Measurements from ENCODE around the gene PRR15L.

PRR15L gene

DNA sequence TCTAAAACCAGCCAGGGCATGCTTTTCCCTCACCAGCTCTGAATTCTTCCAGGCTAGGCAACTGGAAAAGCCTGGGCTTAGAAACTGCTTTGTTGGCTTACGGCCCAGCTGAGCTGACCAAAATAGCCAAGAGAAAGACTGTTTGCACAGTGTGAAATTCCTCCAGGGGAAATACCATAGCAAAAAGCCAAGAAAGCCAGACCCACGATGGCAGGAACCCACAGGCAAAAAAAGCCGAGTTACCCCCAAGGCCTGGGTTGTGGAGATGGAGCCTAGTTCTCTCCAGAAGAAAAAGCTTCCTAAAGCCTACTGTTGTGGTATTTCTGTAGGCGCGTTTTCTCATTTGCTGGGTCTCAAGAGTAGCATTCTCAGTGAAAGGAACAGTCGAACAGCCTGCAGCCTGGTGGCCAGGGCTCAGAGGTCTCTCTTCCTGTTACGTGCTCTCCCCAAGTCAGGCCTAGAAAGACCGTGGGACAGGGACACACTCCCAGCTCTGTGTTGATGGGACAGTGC is 52.4 kb downstream of the PRR15L start:
- Histone ChIP-seq H3K9me2 (replicated peaks; ENCODE audit: insufficient read depth, low read length) (no peaks in the 10 kb centered on the region), H3K9me3 (ENCODE audit: insufficient read depth, low read length) (no peaks in the 10 kb centered on the region), H3K79me2 (ENCODE audit: insufficient read depth, low read length) (peaks cover 25% of the 10 kb centered on the region), H4K20me1 (ENCODE audit: low read depth, low read length) (no peaks in the 10 kb centered on the region), H3K27ac (ENCODE audit: low read depth, low read length) (no peak overlapping the region), H3K27me3 (ENCODE audit: low read length) (no peaks in the 10 kb centered on the region), H3K4me2 (ENCODE audit: low read depth, low read length, poor library complexity, severe bottlenecking) (no peak overlapping the region), H3K4me3 (ENCODE audit: insufficient read depth, low read length, poor library complexity, severe bottlenecking) (no peak overlapping the region), H3K9ac (ENCODE audit: low read length) (no peak overlapping the region), H3F3A (ENCODE audit: insufficient read depth) (no peaks in the 10 kb centered on the region), H2AFZ (ENCODE audit: low read depth, low read length, severe bottlenecking) (no peak overlapping the region), H3K36me3 (ENCODE audit: low read length) (no peaks in the 10 kb centered on the region)
- TF ChIP-seq, protein P1, sequence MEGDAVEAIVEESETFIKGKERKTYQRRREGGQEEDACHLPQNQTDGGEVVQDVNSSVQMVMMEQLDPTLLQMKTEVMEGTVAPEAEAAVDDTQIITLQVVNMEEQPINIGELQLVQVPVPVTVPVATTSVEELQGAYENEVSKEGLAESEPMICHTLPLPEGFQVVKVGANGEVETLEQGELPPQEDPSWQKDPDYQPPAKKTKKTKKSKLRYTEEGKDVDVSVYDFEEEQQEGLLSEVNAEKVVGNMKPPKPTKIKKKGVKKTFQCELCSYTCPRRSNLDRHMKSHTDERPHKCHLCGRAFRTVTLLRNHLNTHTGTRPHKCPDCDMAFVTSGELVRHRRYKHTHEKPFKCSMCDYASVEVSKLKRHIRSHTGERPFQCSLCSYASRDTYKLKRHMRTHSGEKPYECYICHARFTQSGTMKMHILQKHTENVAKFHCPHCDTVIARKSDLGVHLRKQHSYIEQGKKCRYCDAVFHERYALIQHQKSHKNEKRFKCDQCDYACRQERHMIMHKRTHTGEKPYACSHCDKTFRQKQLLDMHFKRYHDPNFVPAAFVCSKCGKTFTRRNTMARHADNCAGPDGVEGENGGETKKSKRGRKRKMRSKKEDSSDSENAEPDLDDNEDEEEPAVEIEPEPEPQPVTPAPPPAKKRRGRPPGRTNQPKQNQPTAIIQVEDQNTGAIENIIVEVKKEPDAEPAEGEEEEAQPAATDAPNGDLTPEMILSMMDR (IDR thresholded peaks at IDR 0.05; ENCODE audit: insufficient read depth, low read length, poor library complexity, severe bottlenecking), result no peak
- no peak for TF ChIP-seq EZH2phosphoT487 (conservative IDR thresholded peaks at IDR 0.05; ENCODE audit: low read length)

DNA sequence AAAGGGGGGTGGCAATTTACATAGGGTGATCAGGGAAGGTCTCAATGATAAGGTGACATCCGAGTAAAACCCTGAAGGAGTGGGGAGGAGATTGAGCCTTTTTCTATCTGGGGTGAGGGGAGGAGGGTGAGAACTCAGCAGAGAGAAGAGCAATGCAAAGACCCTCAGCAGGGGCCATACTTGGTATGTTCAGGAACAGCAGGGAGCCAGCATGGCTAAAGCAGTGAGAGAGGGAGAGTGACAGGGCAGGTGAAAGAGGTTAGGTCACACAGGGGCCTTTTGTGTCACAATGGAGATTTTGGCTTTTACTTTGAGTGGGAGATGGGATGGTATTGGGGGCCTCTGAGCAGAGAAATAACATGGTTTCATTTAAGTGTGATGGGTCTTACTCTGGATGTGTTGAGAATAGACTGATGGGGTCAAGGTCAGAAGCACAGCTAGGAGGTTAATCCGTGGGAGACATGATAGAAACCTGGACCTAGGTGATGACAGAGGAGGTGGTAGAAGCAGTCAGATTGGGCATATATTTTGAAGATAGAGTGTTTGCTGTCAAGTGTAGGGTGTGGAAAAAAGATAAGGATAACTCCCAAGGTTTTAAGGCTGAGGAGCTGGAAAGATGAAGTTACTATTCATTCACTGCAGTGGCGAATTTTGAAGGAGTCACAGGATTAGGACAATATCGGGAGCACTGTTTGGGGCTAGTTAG is 55.5 kb downstream of the PRR15L start:
- Histone ChIP-seq H2AFZ (ENCODE audit: low read depth, low read length, severe bottlenecking) (no peak overlapping the region), H3K9ac (ENCODE audit: low read length) (no peak overlapping the region), H3F3A (ENCODE audit: insufficient read depth) (no peaks in the 10 kb centered on the region), H3K27me3 (ENCODE audit: low read length) (no peaks in the 10 kb centered on the region), H3K4me3 (ENCODE audit: insufficient read depth, low read length, poor library complexity, severe bottlenecking) (no peak overlapping the region), H3K79me2 (ENCODE audit: insufficient read depth, low read length) (peaks cover 34% of the 10 kb centered on the region), H3K27ac (ENCODE audit: low read depth, low read length) (no peak overlapping the region), H4K20me1 (ENCODE audit: low read depth, low read length) (no peaks in the 10 kb centered on the region), H3K9me2 (replicated peaks; ENCODE audit: insufficient read depth, low read length) (no peaks in the 10 kb centered on the region), H3K9me3 (ENCODE audit: insufficient read depth, low read length) (no peaks in the 10 kb centered on the region), H3K36me3 (ENCODE audit: low read length) (no peaks in the 10 kb centered on the region), H3K4me2 (ENCODE audit: low read depth, low read length, poor library complexity, severe bottlenecking) (no peak overlapping the region)
- TF ChIP-seq EZH2phosphoT487 (conservative IDR thresholded peaks at IDR 0.05; ENCODE audit: low read length), result no peak
- TF ChIP-seq, protein P1 (IDR thresholded peaks at IDR 0.05; ENCODE audit: insufficient read depth, low read length, poor library complexity, severe bottlenecking), result no peak

All from SU-DHL-6 (cell line).